Measurements from ENCODE around the gene BRME1. TPM values are rescaled to one million over a fixed set of nuclear protein-coding genes. Genes with fewer than 3 reads are reported as not detected.

BRME1 gene
- total RNA-seq, 1 donor from 2014 or later, result 2.9 TPM

DNA sequence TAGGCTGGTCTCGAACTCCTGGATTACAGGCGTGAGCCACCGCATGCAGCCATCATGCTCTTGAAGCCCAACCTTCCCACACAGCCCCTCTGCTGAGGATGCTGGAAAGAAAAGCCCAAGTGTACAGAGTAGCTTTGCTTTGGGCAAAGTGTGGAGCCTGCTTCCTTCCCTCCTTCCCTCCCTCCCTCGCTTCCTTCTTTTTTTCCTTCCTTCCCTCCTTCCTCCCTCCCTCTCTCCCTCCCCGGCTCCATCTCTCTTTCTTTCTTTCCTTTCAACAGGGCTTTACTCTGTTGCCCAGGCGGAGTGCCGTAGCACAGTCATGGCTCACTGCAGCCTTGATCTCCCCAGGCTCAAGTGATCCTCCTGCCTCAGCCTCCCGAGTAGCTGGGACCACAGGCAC, 2.8 kb upstream of the BRME1 start:
- Mint-ChIP-seq H3K4me1 (ENCODE audit: low read depth) (peaks cover 13% of the 10 kb centered on the region), H3K36me3 (ENCODE audit: low read depth) (peaks cover 8% of the 10 kb centered on the region), H3K27ac (ENCODE audit: unreplicated experiment) (no peak overlapping the region), H3K9me3 (ENCODE audit: low read depth) (no peaks in the 10 kb centered on the region), H3K4me3 (ENCODE audit: unreplicated experiment) (no peak overlapping the region), H3K27me3 (ENCODE audit: low read depth) (no peaks in the 10 kb centered on the region)
- no peak for DNase-seq (ENCODE audit: low spot score)
- TF ChIP-seq, protein P1, sequence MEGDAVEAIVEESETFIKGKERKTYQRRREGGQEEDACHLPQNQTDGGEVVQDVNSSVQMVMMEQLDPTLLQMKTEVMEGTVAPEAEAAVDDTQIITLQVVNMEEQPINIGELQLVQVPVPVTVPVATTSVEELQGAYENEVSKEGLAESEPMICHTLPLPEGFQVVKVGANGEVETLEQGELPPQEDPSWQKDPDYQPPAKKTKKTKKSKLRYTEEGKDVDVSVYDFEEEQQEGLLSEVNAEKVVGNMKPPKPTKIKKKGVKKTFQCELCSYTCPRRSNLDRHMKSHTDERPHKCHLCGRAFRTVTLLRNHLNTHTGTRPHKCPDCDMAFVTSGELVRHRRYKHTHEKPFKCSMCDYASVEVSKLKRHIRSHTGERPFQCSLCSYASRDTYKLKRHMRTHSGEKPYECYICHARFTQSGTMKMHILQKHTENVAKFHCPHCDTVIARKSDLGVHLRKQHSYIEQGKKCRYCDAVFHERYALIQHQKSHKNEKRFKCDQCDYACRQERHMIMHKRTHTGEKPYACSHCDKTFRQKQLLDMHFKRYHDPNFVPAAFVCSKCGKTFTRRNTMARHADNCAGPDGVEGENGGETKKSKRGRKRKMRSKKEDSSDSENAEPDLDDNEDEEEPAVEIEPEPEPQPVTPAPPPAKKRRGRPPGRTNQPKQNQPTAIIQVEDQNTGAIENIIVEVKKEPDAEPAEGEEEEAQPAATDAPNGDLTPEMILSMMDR (IDR thresholded peaks at IDR 0.05), result no peak

DNA sequence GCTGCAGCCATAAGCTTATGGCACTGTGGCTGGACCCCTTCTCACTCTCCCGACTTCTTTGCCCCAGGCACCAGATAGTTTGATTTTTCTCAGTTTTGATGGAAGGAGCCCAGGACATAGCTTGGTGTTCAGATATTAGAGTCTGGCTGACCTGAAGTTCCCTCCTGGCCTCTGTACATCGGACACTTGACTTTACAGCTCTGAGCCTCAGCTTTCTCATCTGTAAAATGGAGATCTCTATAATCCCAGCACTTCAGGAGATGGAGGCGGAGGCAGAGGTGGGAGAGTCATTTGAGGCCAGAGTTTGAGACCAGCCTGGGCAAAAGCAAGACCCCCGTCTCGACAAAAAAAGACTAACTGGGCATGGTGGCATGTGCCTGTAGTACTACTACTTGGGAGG, 993 bp upstream of the BRME1 start:
- TF ChIP-seq, protein P1 (IDR thresholded peaks at IDR 0.05), result no peak
- H3K4me3 Mint-ChIP-seq (ENCODE audit: unreplicated experiment), result peak overlapping the region; percentile 82
- peaks cover 13% of the 10 kb centered on the region for H3K4me1 Mint-ChIP-seq (ENCODE audit: low read depth)
- H3K27ac Mint-ChIP-seq (ENCODE audit: unreplicated experiment), result peak overlapping the region; percentile 51
- no peaks in the 10 kb centered on the region for H3K27me3 Mint-ChIP-seq (ENCODE audit: low read depth)
- peaks cover 4% of the 10 kb centered on the region for H3K36me3 Mint-ChIP-seq (ENCODE audit: low read depth)
- no peak for DNase-seq (ENCODE audit: low spot score)
- H3K9me3 Mint-ChIP-seq (ENCODE audit: low read depth), result no peaks in the 10 kb centered on the region

DNA sequence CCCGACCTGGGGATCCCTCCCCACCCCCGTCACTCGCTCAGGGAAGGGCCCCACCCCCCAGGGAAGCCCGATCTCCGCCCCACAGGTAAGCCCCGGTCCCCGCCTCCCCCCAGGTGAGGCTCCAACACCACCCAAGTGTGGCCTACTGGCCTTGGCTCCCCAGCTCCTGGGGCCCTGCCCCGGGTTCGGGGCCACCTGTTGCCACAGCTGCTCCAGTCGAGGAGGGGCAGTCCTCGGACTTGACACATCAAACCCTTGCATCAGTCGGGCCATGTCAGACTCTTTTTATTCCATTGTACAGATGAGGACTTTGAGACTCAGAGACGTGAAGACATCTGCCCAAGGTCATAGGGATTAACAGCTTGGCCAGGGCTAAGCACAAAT, 596 bp upstream of the BRME1 start:
- H3K4me1 Mint-ChIP-seq (ENCODE audit: low read depth), result peaks cover 13% of the 10 kb centered on the region
- DNase-seq (ENCODE audit: low spot score), result no peak
- no peaks in the 10 kb centered on the region for H3K9me3 Mint-ChIP-seq (ENCODE audit: low read depth)
- TF ChIP-seq, protein P1 (IDR thresholded peaks at IDR 0.05), result no peak
- peaks cover 4% of the 10 kb centered on the region for H3K36me3 Mint-ChIP-seq (ENCODE audit: low read depth)
- H3K27me3 Mint-ChIP-seq (ENCODE audit: low read depth), result no peaks in the 10 kb centered on the region
- peak overlapping the region; percentile 82 for H3K4me3 Mint-ChIP-seq (ENCODE audit: unreplicated experiment)
- peak overlapping the region; percentile 51 for H3K27ac Mint-ChIP-seq (ENCODE audit: unreplicated experiment)

DNA sequence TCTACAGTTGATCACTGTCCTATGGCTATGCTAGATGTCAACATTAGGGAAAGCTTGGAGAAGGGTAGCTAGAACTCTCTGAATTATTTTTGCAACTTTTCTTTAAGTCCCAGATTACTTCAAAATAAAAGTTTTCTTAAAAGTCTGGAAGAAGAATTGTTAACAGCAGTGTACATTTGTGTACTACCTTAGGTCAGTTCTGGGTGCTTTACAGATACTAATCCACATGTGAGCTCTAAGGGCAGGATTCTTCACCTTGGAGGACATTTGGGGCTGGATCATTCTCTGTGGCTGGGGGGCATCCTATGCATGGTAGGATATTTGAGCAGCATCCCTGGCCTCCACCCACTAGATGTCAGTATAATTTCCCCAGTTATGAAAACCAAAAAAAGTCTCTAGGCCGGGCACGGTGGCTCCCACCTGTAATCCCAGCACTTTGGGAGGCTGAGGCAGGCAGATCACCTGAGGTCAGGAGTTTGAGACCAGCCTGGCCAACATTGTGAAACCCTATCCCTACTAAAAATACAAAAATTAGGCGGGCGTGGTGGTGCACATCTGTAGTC, 2.8 kb downstream of the BRME1 start:
- no peaks in the 10 kb centered on the region for H3K9me3 Mint-ChIP-seq (ENCODE audit: low read depth)
- no peak for DNase-seq (ENCODE audit: low spot score)
- no peak overlapping the region for H3K4me3 Mint-ChIP-seq (ENCODE audit: unreplicated experiment)
- H3K36me3 Mint-ChIP-seq (ENCODE audit: low read depth), result no peaks in the 10 kb centered on the region
- H3K27me3 Mint-ChIP-seq (ENCODE audit: low read depth), result no peaks in the 10 kb centered on the region
- TF ChIP-seq, protein P1 (IDR thresholded peaks at IDR 0.05), result peak; percentile 73
- H3K4me1 Mint-ChIP-seq (ENCODE audit: low read depth), result peaks cover 13% of the 10 kb centered on the region
- H3K27ac Mint-ChIP-seq (ENCODE audit: unreplicated experiment), result no peak overlapping the region

DNA sequence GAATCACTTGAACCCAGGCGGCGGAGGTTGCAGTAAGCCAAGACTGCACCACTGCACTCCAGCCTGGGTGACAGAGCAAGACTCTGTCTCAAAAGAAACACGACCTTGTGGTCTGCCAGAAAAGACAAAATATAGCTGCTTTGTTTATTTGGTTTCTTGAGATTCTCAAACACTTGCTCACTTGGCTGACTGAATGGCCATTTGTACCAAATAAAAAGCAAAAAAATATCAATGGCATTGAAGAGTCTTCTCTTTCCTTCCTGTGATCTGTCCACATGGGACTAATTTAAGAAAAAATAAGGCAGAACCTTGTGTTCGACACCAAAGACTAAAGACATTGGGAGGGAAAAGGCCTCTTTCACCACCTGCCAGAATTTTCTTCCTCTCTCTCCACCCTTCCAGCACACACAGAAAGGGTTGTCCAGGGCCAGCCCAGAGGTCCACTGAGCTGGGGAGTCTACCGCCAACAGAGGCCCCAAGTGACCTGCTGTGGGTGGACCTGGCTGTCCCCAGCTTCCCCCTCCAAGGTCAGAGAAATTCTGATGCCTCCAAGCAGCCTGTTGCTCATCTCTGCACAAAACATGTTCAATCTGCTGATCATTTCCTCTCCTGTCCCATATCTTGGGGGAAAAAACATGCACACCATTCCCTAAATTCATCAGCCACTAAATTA, 5.9 kb downstream of the BRME1 start:
- Mint-ChIP-seq H3K4me1 (ENCODE audit: low read depth) (no peaks in the 10 kb centered on the region), H3K9me3 (ENCODE audit: low read depth) (no peaks in the 10 kb centered on the region), H3K4me3 (ENCODE audit: unreplicated experiment) (no peak overlapping the region), H3K36me3 (ENCODE audit: low read depth) (no peaks in the 10 kb centered on the region), H3K27ac (ENCODE audit: unreplicated experiment) (no peak overlapping the region), H3K27me3 (ENCODE audit: low read depth) (no peaks in the 10 kb centered on the region)
- no peak for DNase-seq (ENCODE audit: low spot score)
- TF ChIP-seq, protein P1 (IDR thresholded peaks at IDR 0.05), result no peak

Measured in chondrocyte (in vitro differentiated cells).